HepG2 (cell line): ENCODE results near the gene CYP2W1. TPM values are rescaled to one million over a fixed set of nuclear protein-coding genes. Genes with fewer than 3 reads are reported as not detected.

Source experiments
- ATAC-seq: fragments of 200-7000 bp; cut with Tn5 transposase; 3 replicates; pipeline ENCODE4 v1.9.1; 2020; ENCODE audit warnings: mild to moderate bottlenecking, moderate library complexity
- BruUV-seq: library from RNA; stranded (reverse); fragments of 400-500 nt; replicated peaks from 2 replicates; lab custom pipeline; 2021; lab: Mats Ljungman, UMichigan
- CTCF ChIA-PET: fragments of 300-600 bp; formaldehyde crosslinking; extraction: SDS; loops from one replicate; lab custom pipeline; 2021; ENCODE audit warnings: low total read pairs, inconsistent platforms, low intra/inter-chr PET ratio; lab: Yijun Ruan, JAX
- POLR2A ChIA-PET: fragments of 350-600 bp; sonication (Branson Sonifier 250); formaldehyde crosslinking; loops from one replicate; lab custom pipeline; 2020; ENCODE audit warnings: antibody characterized with exemption, inconsistent platforms; lab: Yijun Ruan, JAX
- DNase-seq: peaks from one replicate; pipeline ENCODE4 v3.0.0-alpha.2; 2015; ENCODE audit warnings: low spot score
- FAIRE-seq: peaks from 3 replicates; lab custom pipeline; 2011; peaks lifted over from hg19 to GRCh38; lab: Jason Lieb, UNC
- H2AFZ ChIP-seq: one replicate; pipeline ENCODE4 v1.6.1; 2011; ENCODE audit warnings: low read length, inconsistent platforms
- H3K27ac ChIP-seq: fragments of 300-600 bp; 3 replicates; pipeline ENCODE4 v1.8.0; 2011; ENCODE audit warnings: mixed run types, mild to moderate bottlenecking, mixed read lengths, low read length, inconsistent platforms; ENCODE audit not compliant: insufficient read depth; ENCODE audit errors: extremely low read length
- H3K27me3 ChIP-seq, 2 experiments: fragments of 200-600 bp in 1 of 2; 2 replicates in 1 of 2; 3 replicates in 1 of 2; pipeline versions ENCODE4 v1.6.0 to v1.8.0; 2011; ENCODE audit warnings: low read length in 2 of 2, mild to moderate bottlenecking in 2 of 2, moderate library complexity in 2 of 2, inconsistent platforms in 1 of 2; ENCODE audit not compliant: insufficient read depth in 2 of 2, control insufficient read depth in 1 of 2
- H3K36me3 ChIP-seq, 2 experiments: fragments of 200-600 bp in 1 of 2; replicated peaks in 1 of 2; 2 replicates in 1 of 2; 3 replicates in 1 of 2; pipeline versions ENCODE4 v1.5.1 to v1.8.0; 2011; ENCODE audit warnings: low read length in 2 of 2, inconsistent platforms in 1 of 2; ENCODE audit not compliant: insufficient read depth in 2 of 2, control insufficient read depth in 1 of 2
- H3K4me1 ChIP-seq: 2 replicates; pipeline ENCODE4 v1.5.1; 2012; ENCODE audit warnings: low read length, inconsistent platforms; ENCODE audit not compliant: insufficient read depth
- H3K4me2 ChIP-seq: 2 replicates; pipeline ENCODE4 v1.6.0; 2011; ENCODE audit warnings: low read depth, low read length, inconsistent platforms
- H3K4me3 ChIP-seq, 3 experiments: fragments of 200-600 bp in 1 of 3; sonication (generic), shearing (Covaris generic) in 1 of 3; replicated peaks in 1 of 3; 2 replicates each; pipeline ENCODE4 v1.5.1; 2011 to 2016; ENCODE audit warnings: low read length in 3 of 3, inconsistent platforms in 2 of 3, low read depth in 2 of 3, mild to moderate bottlenecking in 2 of 3, control low read depth in 1 of 3, mixed read lengths in 1 of 3; ENCODE audit not compliant: insufficient read depth in 1 of 3
- H3K79me2 ChIP-seq: one replicate; pipeline ENCODE4 v1.6.1; 2011; ENCODE audit warnings: low read length, inconsistent platforms; ENCODE audit not compliant: insufficient read depth
- H3K9ac ChIP-seq: 2 replicates; pipeline ENCODE4 v1.6.0; 2011; ENCODE audit warnings: mild to moderate bottlenecking, low read depth, low read length, inconsistent platforms; ENCODE audit not compliant: insufficient read depth
- H3K9me3 ChIP-seq: 2 replicates; pipeline ENCODE4 v1.5.1; 2012; ENCODE audit warnings: mild to moderate bottlenecking, low read length
- H4K20me1 ChIP-seq: 2 replicates; pipeline ENCODE4 v1.6.0; 2011; ENCODE audit warnings: inconsistent platforms, mild to moderate bottlenecking, low read length, moderate library complexity; ENCODE audit not compliant: insufficient read depth
- GATAD1 ChIP-seq: IDR thresholded peaks from 2 replicates; pipeline ENCODE4 v1.6.1; 2016; ENCODE audit warnings: missing genetic modification reagents, missing compliant biosample characterization
- IKZF4 ChIP-seq: sonication (generic); formaldehyde crosslinking; IDR thresholded peaks from 2 replicates; pipeline ENCODE4 v1.5.1; 2020; ENCODE audit warnings: borderline replicate concordance, mild to moderate bottlenecking, low read depth, missing genetic modification reagents; ENCODE audit errors: not compliant biosample characterization
- PCBP2 ChIP-seq: fragments of 200-400 bp; formaldehyde crosslinking; optimal IDR thresholded peaks from 2 replicates; pipeline ENCODE3; 2018; ENCODE audit warnings: low read length, low read depth; ENCODE audit not compliant: poor library complexity, severe bottlenecking
- PHF21A ChIP-seq: sonication (generic); formaldehyde crosslinking; IDR thresholded peaks from 2 replicates; pipeline ENCODE4 v1.5.0; 2020; ENCODE audit warnings: mild to moderate bottlenecking, missing genetic modification reagents
- ZBTB7A ChIP-seq: sonication (generic); formaldehyde crosslinking; IDR thresholded peaks from 2 replicates; pipeline ENCODE4 v1.8.0; 2022; ENCODE audit warnings: mild to moderate bottlenecking, missing genetic modification reagents
- ZNF33B ChIP-seq: sonication (generic); formaldehyde crosslinking; IDR thresholded peaks from 2 replicates; pipeline ENCODE4 v1.5.1; 2020; ENCODE audit warnings: mild to moderate bottlenecking, missing genetic modification reagents
- ZNF550 ChIP-seq: sonication (generic); formaldehyde crosslinking; IDR thresholded peaks from 2 replicates; pipeline ENCODE4 v1.4.0; 2020; ENCODE audit warnings: mild to moderate bottlenecking, missing genetic modification reagents, borderline replicate concordance
- ZNF629 ChIP-seq: sonication (generic); formaldehyde crosslinking; conservative IDR thresholded peaks from 2 replicates; pipeline ENCODE4 v1.5.0; 2020; ENCODE audit warnings: missing genetic modification reagents
- ZSCAN31 ChIP-seq: sonication (generic); formaldehyde crosslinking; IDR thresholded peaks from 2 replicates; pipeline ENCODE4 v1.5.0; 2020; ENCODE audit warnings: low read depth, mild to moderate bottlenecking, missing genetic modification reagents
- WGBS: methylation state at CpG from one replicate; pipeline ENCODE4 v1.1.6; 2017; ENCODE audit warnings: low lambda C conversion rate; 5-methylcytosine and 5-hydroxymethylcytosine counted together
- in situ Hi-C: cut with HindIII; loops from 2 replicates; pipeline ENCODE4 v1.10.0; 2017; ENCODE audit warnings: low pct_unique_long_range_greater_than_20kb; ENCODE audit not compliant: extremely low pct_ligation_motif_present
- intact Hi-C: fragments of 100-400 bp; cut with micrococcal nuclease; formaldehyde crosslinking; loops from one replicate; pipeline ENCODE4 v1.10.0; 2022; ENCODE audit not compliant: unreplicated experiment
- polyA plus RNA-seq, 8 experiments: library from polyadenylated mRNA; depleted of rRNA in 3 of 8; stranded (reverse) in 7 of 8; unstranded in 1 of 8; fragments of >200 nt; fragmentation: Illumina TruSeq in 4 of 8; extraction: Trizol in 4 of 8; gene quantifications; 2 replicates each; pipeline versions ENCODE4 v1.2.1 to v1.2.3, GENCODE V29; 2011 to 2016; ENCODE audit warnings: low read depth in 4 of 8, missing spikeins in 1 of 8, mixed read lengths in 1 of 8; ENCODE audit not compliant: insufficient read depth in 1 of 8
- total RNA-seq, 5 experiments: library from RNA; depleted of rRNA; stranded (reverse); fragments of >200 nt; fragmentation: Illumina TruSeq; extraction: Trizol; gene quantifications; 2 replicates each; pipeline ENCODE4 v1.2.3, GENCODE V29; 2016; ENCODE audit warnings: low read depth in 1 of 5
- TF ChIP-seq, protein P1 (sequence below): fragments of 450-650 bp; IDR thresholded peaks from 2 replicates; pipeline ENCODE4 v1.6.1; 2017
- TF ChIP-seq, protein P2 (sequence below): sonication (generic); formaldehyde crosslinking; IDR thresholded peaks from 2 replicates; pipeline ENCODE4 v1.5.1; 2020; ENCODE audit warnings: mild to moderate bottlenecking, missing genetic modification reagents, moderate library complexity
- TF ChIP-seq, protein P3 (sequence below): sonication (generic); formaldehyde crosslinking; IDR thresholded peaks from 2 replicates; pipeline ENCODE4 v1.8.1; 2023; ENCODE audit warnings: mild to moderate bottlenecking, moderate library complexity, missing genetic modification reagents

Gene CYP2W1
- total and polyA plus RNA-seq, 2 of the 13 experiments (the other 11 are each of a cell fraction or from before 2014, with no cell fraction given): 19.5 to 31.7 TPM

DNA sequence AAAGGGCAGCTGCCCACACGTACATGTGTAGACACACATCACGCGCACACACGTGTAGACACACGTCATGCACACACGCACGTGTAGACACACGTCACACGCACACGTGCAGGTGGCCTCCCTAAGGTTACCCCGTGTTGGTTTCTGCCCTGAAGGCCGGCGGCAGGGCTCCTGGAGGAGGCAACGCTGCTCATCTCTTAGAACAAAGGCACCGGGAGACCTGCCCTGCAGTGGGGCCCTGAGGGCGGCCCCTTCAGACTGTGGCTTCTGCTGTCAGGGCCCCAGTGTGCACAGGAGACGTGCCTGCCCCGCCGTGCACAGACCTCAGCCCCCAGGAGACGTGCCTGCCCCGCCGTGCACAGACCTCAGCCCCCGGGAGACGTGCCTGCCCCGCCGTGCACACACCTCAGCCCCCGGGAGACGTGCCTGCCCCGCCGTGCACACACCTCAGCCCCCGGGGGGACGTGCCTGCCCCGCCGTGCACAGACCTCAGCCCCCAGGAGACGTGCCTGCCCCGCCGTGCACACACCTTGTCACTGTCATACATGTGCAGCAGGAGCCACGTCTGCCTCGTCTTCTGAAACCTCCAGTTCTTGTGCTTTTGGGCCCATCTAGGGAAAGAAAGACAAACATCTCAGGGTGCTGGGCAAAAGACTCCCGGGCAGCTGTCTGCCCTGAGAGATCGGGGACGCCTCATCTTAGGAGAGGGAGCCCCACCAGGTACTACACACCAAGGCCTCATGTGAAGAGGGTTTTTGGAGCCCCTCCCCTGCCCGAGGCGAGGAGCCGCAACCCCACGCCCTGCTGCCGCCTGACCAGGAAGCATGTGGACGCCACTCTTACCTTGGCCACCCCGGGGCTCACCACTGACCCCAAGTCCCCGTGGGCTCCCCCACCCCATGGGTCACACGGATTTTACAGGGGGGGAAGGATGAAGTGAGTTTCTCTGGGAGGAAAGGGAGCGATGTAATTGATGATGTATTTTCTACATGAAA is 17.3 kb downstream of the CYP2W1 start:
- TF ChIP-seq, protein P1, sequence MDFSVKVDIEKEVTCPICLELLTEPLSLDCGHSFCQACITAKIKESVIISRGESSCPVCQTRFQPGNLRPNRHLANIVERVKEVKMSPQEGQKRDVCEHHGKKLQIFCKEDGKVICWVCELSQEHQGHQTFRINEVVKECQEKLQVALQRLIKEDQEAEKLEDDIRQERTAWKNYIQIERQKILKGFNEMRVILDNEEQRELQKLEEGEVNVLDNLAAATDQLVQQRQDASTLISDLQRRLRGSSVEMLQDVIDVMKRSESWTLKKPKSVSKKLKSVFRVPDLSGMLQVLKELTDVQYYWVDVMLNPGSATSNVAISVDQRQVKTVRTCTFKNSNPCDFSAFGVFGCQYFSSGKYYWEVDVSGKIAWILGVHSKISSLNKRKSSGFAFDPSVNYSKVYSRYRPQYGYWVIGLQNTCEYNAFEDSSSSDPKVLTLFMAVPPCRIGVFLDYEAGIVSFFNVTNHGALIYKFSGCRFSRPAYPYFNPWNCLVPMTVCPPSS: no peak
- TF ChIP-seq, protein P2, sequence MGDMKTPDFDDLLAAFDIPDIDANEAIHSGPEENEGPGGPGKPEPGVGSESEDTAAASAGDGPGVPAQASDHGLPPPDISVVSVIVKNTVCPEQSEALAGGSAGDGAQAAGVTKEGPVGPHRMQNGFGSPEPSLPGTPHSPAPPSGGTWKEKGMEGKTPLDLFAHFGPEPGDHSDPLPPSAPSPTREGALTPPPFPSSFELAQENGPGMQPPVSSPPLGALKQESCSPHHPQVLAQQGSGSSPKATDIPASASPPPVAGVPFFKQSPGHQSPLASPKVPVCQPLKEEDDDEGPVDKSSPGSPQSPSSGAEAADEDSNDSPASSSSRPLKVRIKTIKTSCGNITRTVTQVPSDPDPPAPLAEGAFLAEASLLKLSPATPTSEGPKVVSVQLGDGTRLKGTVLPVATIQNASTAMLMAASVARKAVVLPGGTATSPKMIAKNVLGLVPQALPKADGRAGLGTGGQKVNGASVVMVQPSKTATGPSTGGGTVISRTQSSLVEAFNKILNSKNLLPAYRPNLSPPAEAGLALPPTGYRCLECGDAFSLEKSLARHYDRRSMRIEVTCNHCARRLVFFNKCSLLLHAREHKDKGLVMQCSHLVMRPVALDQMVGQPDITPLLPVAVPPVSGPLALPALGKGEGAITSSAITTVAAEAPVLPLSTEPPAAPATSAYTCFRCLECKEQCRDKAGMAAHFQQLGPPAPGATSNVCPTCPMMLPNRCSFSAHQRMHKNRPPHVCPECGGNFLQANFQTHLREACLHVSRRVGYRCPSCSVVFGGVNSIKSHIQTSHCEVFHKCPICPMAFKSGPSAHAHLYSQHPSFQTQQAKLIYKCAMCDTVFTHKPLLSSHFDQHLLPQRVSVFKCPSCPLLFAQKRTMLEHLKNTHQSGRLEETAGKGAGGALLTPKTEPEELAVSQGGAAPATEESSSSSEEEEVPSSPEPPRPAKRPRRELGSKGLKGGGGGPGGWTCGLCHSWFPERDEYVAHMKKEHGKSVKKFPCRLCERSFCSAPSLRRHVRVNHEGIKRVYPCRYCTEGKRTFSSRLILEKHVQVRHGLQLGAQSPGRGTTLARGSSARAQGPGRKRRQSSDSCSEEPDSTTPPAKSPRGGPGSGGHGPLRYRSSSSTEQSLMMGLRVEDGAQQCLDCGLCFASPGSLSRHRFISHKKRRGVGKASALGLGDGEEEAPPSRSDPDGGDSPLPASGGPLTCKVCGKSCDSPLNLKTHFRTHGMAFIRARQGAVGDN (CRISPR knock-in tag): no peak
- TF ChIP-seq GATAD1: no peak
- TF ChIP-seq PCBP2: no peak
- no peak for TF ChIP-seq ZNF629 (CRISPR knock-in tag)
- TF ChIP-seq ZNF550 (CRISPR knock-in tag): no peak
- no peak for TF ChIP-seq PHF21A (CRISPR knock-in tag)
- TF ChIP-seq ZSCAN31 (CRISPR knock-in tag): no peak
- no peak for TF ChIP-seq ZBTB7A (CRISPR knock-in tag)
- TF ChIP-seq IKZF4 (CRISPR knock-in tag): no peak
- TF ChIP-seq ZNF33B (CRISPR knock-in tag): no peak
- TF ChIP-seq, protein P3, sequence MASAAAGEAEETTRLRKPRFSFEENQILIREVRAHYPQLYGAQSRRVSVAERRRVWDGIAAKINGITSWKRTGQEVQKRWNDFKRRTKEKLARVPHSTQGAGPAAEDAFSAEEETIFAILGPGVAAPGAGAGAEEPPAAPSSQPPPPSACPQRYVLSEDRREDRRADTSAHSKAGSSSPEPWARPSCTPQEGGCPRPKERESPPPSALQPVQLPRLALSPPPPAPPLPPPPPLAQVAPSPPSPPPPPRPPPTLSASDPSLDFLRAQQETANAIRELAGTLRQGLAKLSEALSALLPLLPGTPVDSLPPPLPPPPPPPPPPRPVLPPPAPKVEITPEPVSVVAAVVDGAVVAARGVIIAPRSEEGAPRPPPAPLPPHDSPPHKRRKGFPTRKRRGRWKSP (CRISPR knock-in tag): no peak
- H3K9me3 ChIP-seq: no peaks in the 10 kb centered on the region
- no peak overlapping the region for H2AFZ ChIP-seq
- intact Hi-C loops (no loop called here), in situ Hi-C loops (loop anchor here (5.0 kb wide), 1 partner anchor 177 kb away; no protein-coding TSS in a partner anchor)
- FAIRE-seq: no peak
- H3K9ac ChIP-seq: no peak overlapping the region
- no peak overlapping the region for H3K4me2 ChIP-seq
- BruUV-seq: no TSS peak
- H3K36me3 ChIP-seq: peaks cover 0 to 1% of the 10 kb centered on the region in 2 experiments; a peak in 1 of 5 replicates
- ChIA-PET POLR2A (no interaction called here), CTCF (no interaction called here)
- H3K4me3 ChIP-seq: no peak overlapping the region
- H4K20me1 ChIP-seq: no peaks in the 10 kb centered on the region
- no peak for DNase-seq
- ATAC-seq: no peak
- 96% methylated on average over 42 of the region's 52 CpGs for WGBS
- no peaks in the 10 kb centered on the region for H3K27me3 ChIP-seq
- no peak overlapping the region for H3K27ac ChIP-seq
- H3K79me2 ChIP-seq: no peaks in the 10 kb centered on the region
- no peaks in the 10 kb centered on the region for H3K4me1 ChIP-seq
